ENCODE data around the gene KRT1. TPM values are rescaled to one million over a fixed set of nuclear protein-coding genes. Genes with fewer than 3 reads are reported as not detected.

Gene KRT1
- total RNA-seq, 1 donor from 2014 or later = not detected

GRCh38 chr12:52691076-52691840, 11.1 kb upstream of the KRT1 start:
- H3K9me3 Mint-ChIP-seq (ENCODE audit: low read depth) = no peaks in the 10 kb centered on the region
- DNase-seq (ENCODE audit: low spot score) = no peak
- peak overlapping the region; percentile 43 for H3K4me3 Mint-ChIP-seq (ENCODE audit: unreplicated experiment)
- peaks cover 79% of the 10 kb centered on the region for H3K27me3 Mint-ChIP-seq (ENCODE audit: low read depth)
- TF ChIP-seq CTCF (IDR thresholded peaks at IDR 0.05) = no peak
- H3K27ac Mint-ChIP-seq (ENCODE audit: unreplicated experiment) = no peak overlapping the region
- no peaks in the 10 kb centered on the region for H3K36me3 Mint-ChIP-seq (ENCODE audit: low read depth)
- peaks cover 9% of the 10 kb centered on the region for H3K4me1 Mint-ChIP-seq (ENCODE audit: low read depth)

GRCh38 chr12:52690351-52691075, 10.3 kb upstream of the KRT1 start:
- H3K36me3 Mint-ChIP-seq (ENCODE audit: low read depth) = no peaks in the 10 kb centered on the region
- peaks cover 75% of the 10 kb centered on the region for H3K27me3 Mint-ChIP-seq (ENCODE audit: low read depth)
- TF ChIP-seq CTCF (IDR thresholded peaks at IDR 0.05) = no peak
- DNase-seq (ENCODE audit: low spot score) = no peak
- no peaks in the 10 kb centered on the region for H3K9me3 Mint-ChIP-seq (ENCODE audit: low read depth)
- peaks cover 9% of the 10 kb centered on the region for H3K4me1 Mint-ChIP-seq (ENCODE audit: low read depth)
- H3K4me3 Mint-ChIP-seq (ENCODE audit: unreplicated experiment) = peak overlapping the region; percentile 43
- H3K27ac Mint-ChIP-seq (ENCODE audit: unreplicated experiment) = no peak overlapping the region

GRCh38 chr12:52689936-52690335, 9.7 kb upstream of the KRT1 start:
- peaks cover 75% of the 10 kb centered on the region for H3K27me3 Mint-ChIP-seq (ENCODE audit: low read depth)
- H3K36me3 Mint-ChIP-seq (ENCODE audit: low read depth) = no peaks in the 10 kb centered on the region
- no peak overlapping the region for H3K27ac Mint-ChIP-seq (ENCODE audit: unreplicated experiment)
- no peak for TF ChIP-seq CTCF (IDR thresholded peaks at IDR 0.05)
- H3K4me3 Mint-ChIP-seq (ENCODE audit: unreplicated experiment) = no peak overlapping the region
- DNase-seq (ENCODE audit: low spot score) = no peak
- no peaks in the 10 kb centered on the region for H3K9me3 Mint-ChIP-seq (ENCODE audit: low read depth)
- H3K4me1 Mint-ChIP-seq (ENCODE audit: low read depth) = peaks cover 9% of the 10 kb centered on the region

- H3K36me3 Mint-ChIP-seq (ENCODE audit: low read depth) = no peaks in the 10 kb centered on the region
These were observed 9.0 kb upstream of the KRT1 start for GRCh38 chr12:52689239-52689638.

More at GRCh38 chr12:52689239-52689638, 9.0 kb upstream of the KRT1 start:
- no peak for DNase-seq (ENCODE audit: low spot score)
- no peak for TF ChIP-seq CTCF (IDR thresholded peaks at IDR 0.05)
- Mint-ChIP-seq H3K9me3 (ENCODE audit: low read depth) (no peaks in the 10 kb centered on the region), H3K27ac (ENCODE audit: unreplicated experiment) (no peak overlapping the region), H3K4me3 (ENCODE audit: unreplicated experiment) (no peak overlapping the region), H3K4me1 (ENCODE audit: low read depth) (peaks cover 9% of the 10 kb centered on the region), H3K27me3 (ENCODE audit: low read depth) (peaks cover 76% of the 10 kb centered on the region)

All from chondrocyte (in vitro differentiated cells).